Activated CD4-positive, alpha-beta memory T cell treated with anti-CD3 and anti-CD28 coated beads, Interleukin-2, amount 10 ng/mL, durations not matched to agents 7 days and 5 days (primary cell): Measurements from ENCODE around the gene KRTAP10-2. TPM values are rescaled to one million over a fixed set of nuclear protein-coding genes. Genes with fewer than 3 reads are reported as not detected.
"Not testable (repeated sequence)": the region's sequence is repeated elsewhere in the genome, so short reads cannot be mapped to it uniquely, and the experiment has no call there.

Experiments
- CTCF ChIA-PET: fragments of 350-600 bp; sonication (Branson Sonifier 250); formaldehyde crosslinking; loops from one replicate; lab custom pipeline; 2021; ENCODE audit warnings: antibody characterized with exemption, inconsistent platforms; lab: Charles Lee
- POLR2A ChIA-PET: fragments of 350-600 bp; sonication (Branson Sonifier 250); formaldehyde crosslinking; loops from one replicate; lab custom pipeline; 2021; ENCODE audit warnings: antibody characterized with exemption; lab: Charles Lee
- DNase-seq: peaks from one replicate; pipeline ENCODE4 v3.0.0-alpha.2; 2020
- H3K27ac Mint-ChIP-seq: one replicate; pipeline ENCODE4 v1.8.0; 2021; ENCODE audit warnings: mild to moderate bottlenecking, mixed read lengths
- H3K27me3 Mint-ChIP-seq: one replicate; pipeline ENCODE4 v1.8.0; 2021; ENCODE audit warnings: mixed read lengths
- H3K36me3 Mint-ChIP-seq: one replicate; pipeline ENCODE4 v1.8.0; 2021; ENCODE audit warnings: low read depth, mixed read lengths
- H3K4me1 Mint-ChIP-seq: one replicate; pipeline ENCODE4 v1.8.0; 2021; ENCODE audit warnings: mixed read lengths
- H3K4me3 Mint-ChIP-seq: one replicate; pipeline ENCODE4 v1.8.0; 2021; ENCODE audit warnings: mild to moderate bottlenecking, mixed read lengths
- H3K9me3 Mint-ChIP-seq: one replicate; pipeline ENCODE4 v1.8.0; 2021; ENCODE audit warnings: mixed read lengths
- total RNA-seq, 2 experiments: library from RNA; stranded (reverse); gene quantifications; one replicate each; pipeline ENCODE4 v1.2.3, GENCODE V29; 2021

Gene KRTAP10-2, protein sequence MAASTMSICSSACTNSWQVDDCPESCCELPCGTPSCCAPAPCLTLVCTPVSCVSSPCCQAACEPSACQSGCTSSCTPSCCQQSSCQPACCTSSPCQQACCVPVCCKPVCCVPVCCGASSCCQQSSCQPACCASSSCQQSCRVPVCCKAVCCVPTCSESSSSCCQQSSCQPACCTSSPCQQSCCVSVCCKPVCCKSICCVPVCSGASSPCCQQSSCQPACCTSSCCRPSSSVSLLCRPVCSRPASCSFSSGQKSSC
- total RNA-seq = not detected

- POLR2A ChIA-PET = interaction anchor here (0.6 kb wide), 1 partner anchor 17 kb away, joined by 3 read pairs; no protein-coding TSS in a partner anchor
- no peak for DNase-seq
- Mint-ChIP-seq H3K4me1 (peaks cover 20% of the 10 kb centered on the region), H3K4me3 (no peak within 1 kb of the TSS), H3K9me3 (peaks cover 12% of the 10 kb centered on the region), H3K27me3 (no peaks in the 10 kb centered on the region), H3K27ac (no peak within 1 kb of the TSS), H3K36me3 (peaks cover 15% of the 10 kb centered on the region)
- CTCF ChIA-PET = no interaction called here
Observed at GRCh38 chr21:44551340-44551961, at the start of gene KRTAP10-2. Gene KRTAP10-2, minus strand, starts transcription at chr21:44551505. Its CDS starts 47 bp downstream, at chr21:44551458.

- peaks cover 27% of the 10 kb centered on the region for H3K27me3 Mint-ChIP-seq
- H3K36me3 Mint-ChIP-seq, H3K9me3 Mint-ChIP-seq, CTCF ChIA-PET, H3K4me1 Mint-ChIP-seq, DNase-seq, H3K27ac Mint-ChIP-seq, POLR2A ChIA-PET, H3K4me3 Mint-ChIP-seq: not testable (repeated sequence)
Observed at GRCh38 chr21:44601091-44601490, 49.8 kb upstream of the KRTAP10-2 start.

GRCh38 chr21:44600118-44600978 lies 49.0 kb upstream of the KRTAP10-2 start, which contains the start of gene KRTAP10-7:
Gene KRTAP10-7, plus strand, starts transcription at chr21:44600597. Its CDS starts 25 bp downstream, at chr21:44600622.
- POLR2A ChIA-PET, DNase-seq, H3K27ac Mint-ChIP-seq, H3K4me1 Mint-ChIP-seq, CTCF ChIA-PET, H3K4me3 Mint-ChIP-seq, H3K9me3 Mint-ChIP-seq, H3K36me3 Mint-ChIP-seq: not testable (repeated sequence)
- H3K27me3 Mint-ChIP-seq = peaks cover 21% of the 10 kb centered on the region

DNA sequence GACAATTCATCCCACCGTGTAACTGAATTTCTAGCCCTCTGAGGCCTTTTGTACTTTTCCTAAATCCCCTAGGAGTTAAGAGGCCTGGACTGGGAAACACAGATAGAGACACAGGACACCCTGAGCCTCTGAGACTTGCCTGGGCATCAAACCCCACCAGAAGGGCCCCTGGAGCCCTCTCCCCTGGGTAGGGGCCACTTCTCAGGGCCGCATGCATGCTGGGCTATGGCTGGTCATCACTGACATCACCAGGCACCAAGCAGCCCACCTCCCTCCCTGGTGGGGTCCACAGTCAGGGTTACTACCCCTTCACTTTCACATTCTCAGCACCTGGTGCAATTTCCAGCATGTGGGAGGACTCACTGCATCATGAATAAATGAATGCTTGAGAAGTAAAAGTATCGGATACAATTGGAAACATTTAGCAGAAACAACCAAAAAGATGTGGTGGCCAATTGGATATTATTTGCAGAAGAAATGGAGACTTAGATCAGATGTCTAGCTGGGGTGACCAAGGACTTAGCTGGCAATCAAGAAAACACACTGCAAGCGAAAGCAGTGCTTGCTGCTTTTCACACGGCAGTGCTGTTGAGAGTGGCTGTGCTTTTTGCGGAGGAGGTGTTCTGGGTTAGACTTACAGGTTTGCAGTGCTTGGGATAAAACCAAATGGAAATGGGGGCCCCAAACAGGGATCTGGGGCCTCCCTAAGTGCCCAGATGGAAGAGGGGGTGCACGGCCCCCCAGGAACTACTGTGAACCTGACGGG lies 48.1 kb upstream of the KRTAP10-2 start:
- Mint-ChIP-seq H3K36me3 (no peaks in the 10 kb centered on the region), H3K9me3 (no peaks in the 10 kb centered on the region), H3K27ac (no peak overlapping the region), H3K27me3 (peaks cover 15% of the 10 kb centered on the region), H3K4me3 (no peak overlapping the region), H3K4me1 (no peaks in the 10 kb centered on the region)
- POLR2A ChIA-PET = no interaction called here
- DNase-seq = no peak
- CTCF ChIA-PET = no interaction called here

DNA sequence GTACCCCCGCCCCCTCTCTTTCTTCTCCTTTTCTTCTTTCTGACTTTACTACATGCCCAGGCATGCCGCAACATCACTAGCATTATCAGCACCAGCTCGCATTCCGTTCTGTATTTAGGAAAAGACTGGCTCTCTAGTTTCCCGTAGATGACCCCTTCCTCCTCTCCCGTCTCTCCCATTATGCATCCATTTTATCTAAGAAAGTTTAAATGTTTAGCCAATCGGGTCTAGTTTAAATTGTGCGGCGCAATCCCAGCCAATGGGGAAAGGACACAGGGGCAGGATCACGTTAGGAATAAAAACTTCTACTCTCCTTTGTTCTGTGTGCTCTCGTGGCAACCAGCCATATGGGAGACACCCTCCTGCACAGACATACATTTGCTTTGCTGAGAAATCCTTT lies 46.8 kb upstream of the KRTAP10-2 start:
- Mint-ChIP-seq H3K4me3 (no peak overlapping the region), H3K27me3 (peaks cover 13% of the 10 kb centered on the region), H3K4me1 (no peaks in the 10 kb centered on the region), H3K9me3 (no peaks in the 10 kb centered on the region), H3K27ac (no peak overlapping the region), H3K36me3 (no peaks in the 10 kb centered on the region)
- ChIA-PET POLR2A (no interaction called here), CTCF (no interaction called here)
- no peak for DNase-seq

GRCh38 chr21:44596068-44596725 lies 44.9 kb upstream of the KRTAP10-2 start:
- H3K4me3 Mint-ChIP-seq = no peak overlapping the region
- peaks cover 13% of the 10 kb centered on the region for H3K27me3 Mint-ChIP-seq
- DNase-seq = no peak
- H3K36me3 Mint-ChIP-seq = no peaks in the 10 kb centered on the region
- no peaks in the 10 kb centered on the region for H3K9me3 Mint-ChIP-seq
- ChIA-PET POLR2A (no interaction called here), CTCF (interaction anchor here (0.6 to 2.4 kb wide), 3 partner anchors 22 to 197 kb away, joined by 3 to 5 read pairs (median 3); no protein-coding TSS in a partner anchor)
- H3K4me1 Mint-ChIP-seq = no peaks in the 10 kb centered on the region
- H3K27ac Mint-ChIP-seq = no peak overlapping the region

DNA sequence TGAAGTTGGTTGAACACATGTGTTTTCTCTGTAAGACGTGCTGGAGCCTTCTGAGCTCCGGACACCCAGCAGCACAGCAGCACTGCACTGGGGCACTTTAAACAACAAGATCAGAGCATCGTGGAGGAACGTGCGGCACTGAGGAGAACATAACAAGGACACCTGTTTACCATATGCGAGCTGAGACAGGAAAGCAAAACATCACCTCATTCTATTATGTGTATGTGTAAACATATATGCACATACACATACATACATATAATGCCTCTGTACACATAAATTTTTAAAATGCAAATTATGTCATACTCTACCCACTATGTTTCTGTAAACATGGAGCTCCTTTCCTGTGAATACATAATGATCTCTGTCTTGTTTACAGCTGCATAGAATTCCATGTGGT lies 44.2 kb upstream of the KRTAP10-2 start:
- no peaks in the 10 kb centered on the region for H3K36me3 Mint-ChIP-seq
- ChIA-PET POLR2A (no interaction called here), CTCF (interaction anchor here (0.6 to 2.4 kb wide), 3 partner anchors 23 to 198 kb away, joined by 3 to 5 read pairs (median 3); no protein-coding TSS in a partner anchor)
- no peaks in the 10 kb centered on the region for H3K4me1 Mint-ChIP-seq
- DNase-seq = no peak
- no peak overlapping the region for H3K27ac Mint-ChIP-seq
- H3K4me3 Mint-ChIP-seq = no peak overlapping the region
- no peaks in the 10 kb centered on the region for H3K9me3 Mint-ChIP-seq
- H3K27me3 Mint-ChIP-seq = peaks cover 13% of the 10 kb centered on the region

GRCh38 chr21:44594406-44594916 lies 43.2 kb upstream of the KRTAP10-2 start:
- no peak overlapping the region for H3K27ac Mint-ChIP-seq
- CTCF ChIA-PET = no interaction called here

DNA sequence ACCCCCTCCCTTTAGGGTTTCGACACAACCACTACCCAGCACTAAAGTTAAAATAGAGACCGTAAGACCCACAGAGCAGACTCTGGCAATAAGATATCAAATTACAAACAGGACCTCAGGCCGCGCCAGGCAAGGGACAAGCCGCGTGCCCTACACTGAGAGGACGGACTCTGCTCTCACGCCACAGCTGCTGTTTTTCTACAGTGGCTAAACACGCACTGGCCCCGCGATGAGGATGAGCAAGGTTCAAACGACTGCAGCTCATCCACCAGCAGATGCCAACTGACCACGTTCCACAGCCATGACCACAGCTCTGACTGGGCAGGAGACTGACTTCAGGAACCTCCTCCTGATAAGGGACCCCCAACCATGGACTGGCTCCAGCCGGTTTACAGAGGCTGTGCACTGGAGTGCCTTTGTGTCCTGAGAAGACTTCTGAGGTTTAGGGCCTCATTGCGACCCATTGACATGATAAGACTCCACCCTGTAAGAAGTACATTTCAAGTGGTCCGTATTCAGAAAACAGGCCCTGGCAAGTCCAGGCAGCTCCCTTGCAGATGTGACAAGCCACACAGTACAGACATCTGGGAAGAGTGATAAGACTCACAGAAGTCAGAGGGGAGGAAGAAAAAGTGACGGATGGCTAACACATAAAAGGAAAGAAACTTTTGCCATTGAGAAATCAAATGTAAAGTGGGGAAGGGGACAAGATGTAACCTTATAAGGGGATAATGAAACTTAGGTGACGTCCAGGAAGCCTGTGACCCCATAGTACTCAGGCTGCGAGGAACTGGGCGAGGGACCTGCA lies 42.5 kb upstream of the KRTAP10-2 start:
- Mint-ChIP-seq H3K4me3 (no peak overlapping the region), H3K36me3 (no peaks in the 10 kb centered on the region), H3K4me1 (no peaks in the 10 kb centered on the region), H3K9me3 (no peaks in the 10 kb centered on the region), H3K27ac (no peak overlapping the region), H3K27me3 (peaks cover 14% of the 10 kb centered on the region)
- no peak for DNase-seq
- CTCF ChIA-PET = no interaction called here
- POLR2A ChIA-PET = no interaction called here

More at GRCh38 chr21:44594406-44594916, 43.2 kb upstream of the KRTAP10-2 start:
- POLR2A ChIA-PET = no interaction called here
- Mint-ChIP-seq H3K4me1 (no peaks in the 10 kb centered on the region), H3K27me3 (peaks cover 13% of the 10 kb centered on the region), H3K4me3 (no peak overlapping the region), H3K9me3 (no peaks in the 10 kb centered on the region), H3K36me3 (no peaks in the 10 kb centered on the region)
- DNase-seq = no peak

GRCh38 chr21:44592446-44593311 lies 41.4 kb upstream of the KRTAP10-2 start, which contains the start of gene KRTAP10-6:
Gene KRTAP10-6, minus strand, starts transcription at chr21:44592505. Its CDS starts 21 bp downstream, at chr21:44592484.
- no peak for DNase-seq
- H3K4me1 Mint-ChIP-seq = no peaks in the 10 kb centered on the region
- no peaks in the 10 kb centered on the region for H3K36me3 Mint-ChIP-seq
- H3K9me3 Mint-ChIP-seq = no peaks in the 10 kb centered on the region
- peaks cover 11% of the 10 kb centered on the region for H3K27me3 Mint-ChIP-seq
- no peak within 1 kb of the TSS for H3K4me3 Mint-ChIP-seq
- ChIA-PET CTCF (interaction anchor here (0.6 kb wide), 1 partner anchor 19 kb away, joined by 3 read pairs; the partner anchor contains the start of gene KRTAP10-4), POLR2A (interaction anchor here (0.6 kb wide), 1 partner anchor 15 kb away, joined by 3 read pairs; no protein-coding TSS in a partner anchor)
- H3K27ac Mint-ChIP-seq = no peak within 1 kb of the TSS
